Stimulated activated CD4-positive, alpha-beta T cell treated with anti-CD3 and anti-CD28 coated beads, Interleukin-2, amount 100 ng/mL, for 24 hours (primary cell): Measurements from ENCODE around the gene GGT1.
A peak's percentile ranks its signal among the peaks of the same experiment; 100 is the strongest.
"Not testable (repeated sequence)": the region's sequence is repeated elsewhere in the genome, so short reads cannot be mapped to it uniquely, and the experiment has no call there.

Source experiments
- DNase-seq, 2 donors: peaks; one replicate each; pipeline ENCODE4 v3.0.0-alpha.2; 2020

The GGT1 gene

GRCh38 chr22:24642307-24642706, 39.3 kb downstream of the GGT1 start:
- DNase-seq, result not testable (repeated sequence)

DNA sequence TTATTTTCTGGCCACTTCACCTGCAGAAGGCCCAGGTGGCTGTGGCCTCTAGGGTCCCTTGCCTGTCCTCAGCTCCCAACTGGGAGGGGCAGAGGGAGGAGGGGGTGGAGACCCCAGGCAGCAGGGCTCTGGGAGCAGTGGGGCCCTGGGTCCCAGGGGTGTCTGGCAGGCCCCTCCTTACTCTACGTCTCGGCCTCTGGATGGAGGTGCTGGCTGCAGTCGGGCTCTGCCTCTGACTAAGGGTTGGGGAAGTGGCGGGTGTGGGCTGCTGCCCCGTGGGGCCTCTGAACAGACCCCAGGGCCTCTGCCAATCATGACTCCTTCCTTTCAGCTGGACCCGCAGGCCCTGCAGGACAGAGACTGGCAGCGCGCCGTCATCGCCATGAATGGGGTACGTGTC, 41.4 kb downstream of the GGT1 start:
- not testable (repeated sequence) for DNase-seq

- DNase-seq, result not testable (repeated sequence)
Measured at GRCh38 chr22:24645408-24646399, 42.7 kb downstream of the GGT1 start.

DNA sequence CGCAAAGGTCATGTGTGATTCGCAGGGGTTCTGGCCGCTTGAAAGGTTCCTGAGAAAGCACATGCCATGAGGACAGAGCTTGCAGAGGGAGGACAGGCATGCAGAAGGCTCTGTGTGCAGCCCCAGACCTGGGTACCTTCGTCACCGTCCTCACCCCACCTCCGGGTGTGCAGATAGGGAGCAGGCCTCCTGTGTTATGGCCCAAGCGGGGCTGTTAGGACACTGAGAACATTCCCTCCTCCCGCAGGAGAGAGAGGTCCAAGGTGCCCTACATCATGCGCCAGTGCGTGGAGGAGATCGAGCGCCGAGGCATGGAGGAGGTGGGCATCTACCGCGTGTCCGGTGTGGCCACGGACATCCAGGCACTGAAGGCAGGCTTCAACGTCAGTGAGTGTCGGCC, 43.8 kb downstream of the GGT1 start:
- DNase-seq, result not testable (repeated sequence)

DNA sequence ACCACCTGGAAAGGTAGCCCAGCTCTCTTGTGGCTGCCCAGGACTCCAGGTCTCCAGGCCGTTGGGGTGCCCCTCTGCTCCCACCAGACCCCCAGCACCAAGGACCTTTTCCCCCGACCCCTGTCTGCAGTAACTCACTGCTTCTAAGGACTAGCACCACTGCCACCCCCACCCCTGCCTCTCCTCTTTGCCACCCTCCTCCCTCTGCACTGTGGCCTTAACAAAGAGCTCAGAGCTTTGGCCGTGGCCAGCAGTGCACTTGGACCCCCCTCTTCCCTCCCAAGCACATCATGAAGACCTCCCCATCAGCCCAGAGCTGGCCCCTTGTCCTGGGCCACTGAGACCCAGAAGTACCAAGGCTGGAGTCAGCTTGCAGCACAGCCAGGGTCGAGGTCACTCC, 46.4 kb downstream of the GGT1 start:
- not testable (repeated sequence) for DNase-seq

DNA sequence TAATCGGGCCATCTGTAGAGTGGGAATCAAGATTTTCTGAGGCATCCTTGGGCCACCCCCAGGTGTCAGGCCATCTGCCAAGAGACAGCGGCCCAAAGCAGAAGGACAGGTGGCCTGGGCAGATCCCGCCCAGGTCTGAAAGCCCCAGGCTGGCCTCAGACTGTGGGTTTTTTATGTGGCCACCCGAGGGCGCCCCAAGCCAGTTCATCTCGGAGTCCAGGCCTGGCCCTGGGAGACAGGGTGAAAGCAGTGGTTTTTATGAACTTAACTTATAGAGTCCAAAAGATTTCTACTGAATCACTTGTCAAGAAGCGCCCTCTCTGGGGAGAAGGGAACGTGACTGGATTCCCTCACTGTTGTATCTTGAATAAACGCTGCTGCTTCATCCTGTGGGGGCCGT, 47.9 kb downstream of the GGT1 start:
- DNase-seq, result peak; percentile 58 to 73

DNA sequence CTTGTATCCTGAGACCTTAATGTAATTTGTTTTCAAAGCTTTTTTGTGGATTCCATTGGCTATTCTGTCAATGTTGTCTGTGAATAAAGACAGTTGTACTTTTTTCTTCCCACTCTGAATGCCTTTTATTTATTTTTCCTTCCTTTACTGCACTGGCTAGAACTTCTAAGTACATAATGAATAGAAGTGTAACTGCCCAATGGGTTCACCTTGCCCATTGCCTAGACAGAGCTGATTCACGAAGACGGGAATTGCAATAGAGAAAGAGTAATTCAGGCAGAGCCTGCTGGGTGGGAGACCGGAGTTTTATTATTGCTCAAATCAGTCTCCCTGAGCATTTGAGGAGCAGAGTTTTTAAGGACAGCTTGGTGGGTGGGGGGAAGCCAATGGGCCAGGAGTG, 62.4 kb downstream of the GGT1 start:
- not testable (repeated sequence) for DNase-seq

GRCh38 chr22:24667904-24668303, 64.9 kb downstream of the GGT1 start:
- not testable (repeated sequence) for DNase-seq

GRCh38 chr22:24672532-24672931, 69.5 kb downstream of the GGT1 start:
- DNase-seq, result not testable (repeated sequence)
